ENCODE results near the gene KIAA0513. TPM values are rescaled to one million over a fixed set of nuclear protein-coding genes. Genes with fewer than 3 reads are reported as not detected.

Gene KIAA0513
- total and polyA plus RNA-seq, 2 of the 13 experiments (the other 11 are each of a cell fraction or from before 2014, with no cell fraction given), result 1.8 TPM

DNA sequence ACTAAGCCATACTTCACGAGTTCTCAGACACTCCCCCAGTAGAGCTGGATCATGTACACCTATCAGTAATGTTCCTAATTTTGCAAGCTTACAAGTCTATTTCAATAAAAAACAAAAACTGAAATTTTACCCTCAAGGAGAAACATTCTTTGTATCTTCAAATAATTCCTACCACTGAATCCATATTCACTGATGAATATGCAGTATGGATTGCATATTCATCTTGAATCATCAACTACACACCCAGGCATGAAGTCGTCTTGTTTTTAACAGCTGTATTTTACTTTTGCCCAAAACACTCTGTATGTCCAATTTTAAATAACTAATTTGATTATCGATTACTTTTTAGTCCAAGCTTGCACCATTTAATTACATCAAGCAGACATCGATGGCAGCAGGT lies 48.1 kb upstream of the KIAA0513 start:
- WGBS (ENCODE audit: low lambda C conversion rate), result 93% methylated on average over 4 of the region's 4 CpGs
- intact Hi-C loops (cut with micrococcal nuclease; ENCODE audit: unreplicated experiment), result no loop called here
- H3K9me3 ChIP-seq (ENCODE audit: low read length), result no peaks in the 10 kb centered on the region
- H2AFZ ChIP-seq (ENCODE audit: low read length), result no peak overlapping the region
- in situ Hi-C loops (cut with HindIII; ENCODE audit: extremely low pct_ligation_motif_present, low pct_unique_long_range_greater_than_20kb), result no loop called here
- ATAC-seq (no peak), FAIRE-seq (no peak), DNase-seq (ENCODE audit: low spot score) (no peak)
- H3K36me3 ChIP-seq (replicated peaks in 1 of 2; ENCODE audit: control insufficient read depth in 1 of 2, insufficient read depth in 2 of 2, low read length in 2 of 2), result peaks cover 30 to 71% of the 10 kb centered on the region in 2 experiments
- no peaks in the 10 kb centered on the region for H3K27me3 ChIP-seq (ENCODE audit: control insufficient read depth in 1 of 2, insufficient read depth in 2 of 2, low read length in 2 of 2)
- H3K4me2 ChIP-seq (ENCODE audit: low read depth, low read length), result no peak overlapping the region
- CTCF ChIA-PET (ENCODE audit: low intra/inter-chr PET ratio, low total read pairs), result no interaction called here
- no peak overlapping the region for H3K4me3 ChIP-seq (replicated peaks in 1 of 3; ENCODE audit: insufficient read depth in 1 of 3, low read depth in 2 of 3, low read length in 3 of 3)
- no TSS peak for BruUV-seq (replicated peaks)
- H3K9ac ChIP-seq (ENCODE audit: insufficient read depth, low read depth, low read length), result no peak overlapping the region
- H4K20me1 ChIP-seq (ENCODE audit: insufficient read depth, low read length), result peaks cover 12% of the 10 kb centered on the region; the same call in 1 of the 2 replicates
- POLR2A ChIA-PET, result interaction anchor here (0.6 kb wide), 1 partner anchor 20 kb away, joined by 3 read pairs; no protein-coding TSS in a partner anchor
- no peak overlapping the region for H3K27ac ChIP-seq (ENCODE audit: extremely low read length, insufficient read depth, low read length)
- H3K4me1 ChIP-seq (ENCODE audit: insufficient read depth, low read length), result peaks cover 46% of the 10 kb centered on the region
- H3K79me2 ChIP-seq (ENCODE audit: insufficient read depth, low read length), result peaks cover 2% of the 10 kb centered on the region
- TF ChIP-seq, protein P1, sequence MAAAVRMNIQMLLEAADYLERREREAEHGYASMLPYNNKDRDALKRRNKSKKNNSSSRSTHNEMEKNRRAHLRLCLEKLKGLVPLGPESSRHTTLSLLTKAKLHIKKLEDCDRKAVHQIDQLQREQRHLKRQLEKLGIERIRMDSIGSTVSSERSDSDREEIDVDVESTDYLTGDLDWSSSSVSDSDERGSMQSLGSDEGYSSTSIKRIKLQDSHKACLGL (CRISPR knock-in tag; IDR thresholded peaks at IDR 0.05), result no peak
- TF ChIP-seq, protein P2, sequence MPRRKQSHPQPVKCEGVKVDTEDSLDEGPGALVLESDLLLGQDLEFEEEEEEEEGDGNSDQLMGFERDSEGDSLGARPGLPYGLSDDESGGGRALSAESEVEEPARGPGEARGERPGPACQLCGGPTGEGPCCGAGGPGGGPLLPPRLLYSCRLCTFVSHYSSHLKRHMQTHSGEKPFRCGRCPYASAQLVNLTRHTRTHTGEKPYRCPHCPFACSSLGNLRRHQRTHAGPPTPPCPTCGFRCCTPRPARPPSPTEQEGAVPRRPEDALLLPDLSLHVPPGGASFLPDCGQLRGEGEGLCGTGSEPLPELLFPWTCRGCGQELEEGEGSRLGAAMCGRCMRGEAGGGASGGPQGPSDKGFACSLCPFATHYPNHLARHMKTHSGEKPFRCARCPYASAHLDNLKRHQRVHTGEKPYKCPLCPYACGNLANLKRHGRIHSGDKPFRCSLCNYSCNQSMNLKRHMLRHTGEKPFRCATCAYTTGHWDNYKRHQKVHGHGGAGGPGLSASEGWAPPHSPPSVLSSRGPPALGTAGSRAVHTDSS (CRISPR knock-in tag; conservative IDR thresholded peaks at IDR 0.05), result no peak
- TF ChIP-seq ZNF367 (CRISPR knock-in tag; IDR thresholded peaks at IDR 0.05; ENCODE audit: borderline replicate concordance) (no peak), ZNF737 (CRISPR knock-in tag; IDR thresholded peaks at IDR 0.05; ENCODE audit: borderline replicate concordance) (no peak), CBFB (CRISPR knock-in tag; IDR thresholded peaks at IDR 0.05) (no peak), RFXAP (CRISPR knock-in tag; IDR thresholded peaks at IDR 0.05; ENCODE audit: borderline replicate concordance) (no peak), SRY (CRISPR knock-in tag; IDR thresholded peaks at IDR 0.05) (no peak), ZNF878 (CRISPR knock-in tag; IDR thresholded peaks at IDR 0.05) (no peak)
- TF ChIP-seq, protein P3, sequence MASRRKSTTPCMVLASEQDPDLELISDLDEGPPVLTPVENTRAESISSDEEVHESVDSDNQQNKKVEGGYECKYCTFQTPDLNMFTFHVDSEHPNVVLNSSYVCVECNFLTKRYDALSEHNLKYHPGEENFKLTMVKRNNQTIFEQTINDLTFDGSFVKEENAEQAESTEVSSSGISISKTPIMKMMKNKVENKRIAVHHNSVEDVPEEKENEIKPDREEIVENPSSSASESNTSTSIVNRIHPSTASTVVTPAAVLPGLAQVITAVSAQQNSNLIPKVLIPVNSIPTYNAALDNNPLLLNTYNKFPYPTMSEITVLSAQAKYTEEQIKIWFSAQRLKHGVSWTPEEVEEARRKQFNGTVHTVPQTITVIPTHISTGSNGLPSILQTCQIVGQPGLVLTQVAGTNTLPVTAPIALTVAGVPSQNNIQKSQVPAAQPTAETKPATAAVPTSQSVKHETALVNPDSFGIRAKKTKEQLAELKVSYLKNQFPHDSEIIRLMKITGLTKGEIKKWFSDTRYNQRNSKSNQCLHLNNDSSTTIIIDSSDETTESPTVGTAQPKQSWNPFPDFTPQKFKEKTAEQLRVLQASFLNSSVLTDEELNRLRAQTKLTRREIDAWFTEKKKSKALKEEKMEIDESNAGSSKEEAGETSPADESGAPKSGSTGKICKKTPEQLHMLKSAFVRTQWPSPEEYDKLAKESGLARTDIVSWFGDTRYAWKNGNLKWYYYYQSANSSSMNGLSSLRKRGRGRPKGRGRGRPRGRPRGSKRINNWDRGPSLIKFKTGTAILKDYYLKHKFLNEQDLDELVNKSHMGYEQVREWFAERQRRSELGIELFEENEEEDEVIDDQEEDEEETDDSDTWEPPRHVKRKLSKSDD (CRISPR knock-in tag; IDR thresholded peaks at IDR 0.05; ENCODE audit: low read depth), result no peak
- TF ChIP-seq, protein P4, sequence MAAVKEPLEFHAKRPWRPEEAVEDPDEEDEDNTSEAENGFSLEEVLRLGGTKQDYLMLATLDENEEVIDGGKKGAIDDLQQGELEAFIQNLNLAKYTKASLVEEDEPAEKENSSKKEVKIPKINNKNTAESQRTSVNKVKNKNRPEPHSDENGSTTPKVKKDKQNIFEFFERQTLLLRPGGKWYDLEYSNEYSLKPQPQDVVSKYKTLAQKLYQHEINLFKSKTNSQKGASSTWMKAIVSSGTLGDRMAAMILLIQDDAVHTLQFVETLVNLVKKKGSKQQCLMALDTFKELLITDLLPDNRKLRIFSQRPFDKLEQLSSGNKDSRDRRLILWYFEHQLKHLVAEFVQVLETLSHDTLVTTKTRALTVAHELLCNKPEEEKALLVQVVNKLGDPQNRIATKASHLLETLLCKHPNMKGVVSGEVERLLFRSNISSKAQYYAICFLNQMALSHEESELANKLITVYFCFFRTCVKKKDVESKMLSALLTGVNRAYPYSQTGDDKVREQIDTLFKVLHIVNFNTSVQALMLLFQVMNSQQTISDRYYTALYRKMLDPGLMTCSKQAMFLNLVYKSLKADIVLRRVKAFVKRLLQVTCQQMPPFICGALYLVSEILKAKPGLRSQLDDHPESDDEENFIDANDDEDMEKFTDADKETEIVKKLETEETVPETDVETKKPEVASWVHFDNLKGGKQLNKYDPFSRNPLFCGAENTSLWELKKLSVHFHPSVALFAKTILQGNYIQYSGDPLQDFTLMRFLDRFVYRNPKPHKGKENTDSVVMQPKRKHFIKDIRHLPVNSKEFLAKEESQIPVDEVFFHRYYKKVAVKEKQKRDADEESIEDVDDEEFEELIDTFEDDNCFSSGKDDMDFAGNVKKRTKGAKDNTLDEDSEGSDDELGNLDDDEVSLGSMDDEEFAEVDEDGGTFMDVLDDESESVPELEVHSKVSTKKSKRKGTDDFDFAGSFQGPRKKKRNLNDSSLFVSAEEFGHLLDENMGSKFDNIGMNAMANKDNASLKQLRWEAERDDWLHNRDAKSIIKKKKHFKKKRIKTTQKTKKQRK (IDR thresholded peaks at IDR 0.05; ENCODE audit: low read length), result no peak
- TF ChIP-seq, protein P5, sequence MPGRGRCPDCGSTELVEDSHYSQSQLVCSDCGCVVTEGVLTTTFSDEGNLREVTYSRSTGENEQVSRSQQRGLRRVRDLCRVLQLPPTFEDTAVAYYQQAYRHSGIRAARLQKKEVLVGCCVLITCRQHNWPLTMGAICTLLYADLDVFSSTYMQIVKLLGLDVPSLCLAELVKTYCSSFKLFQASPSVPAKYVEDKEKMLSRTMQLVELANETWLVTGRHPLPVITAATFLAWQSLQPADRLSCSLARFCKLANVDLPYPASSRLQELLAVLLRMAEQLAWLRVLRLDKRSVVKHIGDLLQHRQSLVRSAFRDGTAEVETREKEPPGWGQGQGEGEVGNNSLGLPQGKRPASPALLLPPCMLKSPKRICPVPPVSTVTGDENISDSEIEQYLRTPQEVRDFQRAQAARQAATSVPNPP (CRISPR knock-in tag; IDR thresholded peaks at IDR 0.05), result no peak
- TF ChIP-seq, protein P6, sequence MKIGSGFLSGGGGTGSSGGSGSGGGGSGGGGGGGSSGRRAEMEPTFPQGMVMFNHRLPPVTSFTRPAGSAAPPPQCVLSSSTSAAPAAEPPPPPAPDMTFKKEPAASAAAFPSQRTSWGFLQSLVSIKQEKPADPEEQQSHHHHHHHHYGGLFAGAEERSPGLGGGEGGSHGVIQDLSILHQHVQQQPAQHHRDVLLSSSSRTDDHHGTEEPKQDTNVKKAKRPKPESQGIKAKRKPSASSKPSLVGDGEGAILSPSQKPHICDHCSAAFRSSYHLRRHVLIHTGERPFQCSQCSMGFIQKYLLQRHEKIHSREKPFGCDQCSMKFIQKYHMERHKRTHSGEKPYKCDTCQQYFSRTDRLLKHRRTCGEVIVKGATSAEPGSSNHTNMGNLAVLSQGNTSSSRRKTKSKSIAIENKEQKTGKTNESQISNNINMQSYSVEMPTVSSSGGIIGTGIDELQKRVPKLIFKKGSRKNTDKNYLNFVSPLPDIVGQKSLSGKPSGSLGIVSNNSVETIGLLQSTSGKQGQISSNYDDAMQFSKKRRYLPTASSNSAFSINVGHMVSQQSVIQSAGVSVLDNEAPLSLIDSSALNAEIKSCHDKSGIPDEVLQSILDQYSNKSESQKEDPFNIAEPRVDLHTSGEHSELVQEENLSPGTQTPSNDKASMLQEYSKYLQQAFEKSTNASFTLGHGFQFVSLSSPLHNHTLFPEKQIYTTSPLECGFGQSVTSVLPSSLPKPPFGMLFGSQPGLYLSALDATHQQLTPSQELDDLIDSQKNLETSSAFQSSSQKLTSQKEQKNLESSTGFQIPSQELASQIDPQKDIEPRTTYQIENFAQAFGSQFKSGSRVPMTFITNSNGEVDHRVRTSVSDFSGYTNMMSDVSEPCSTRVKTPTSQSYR (CRISPR knock-in tag; IDR thresholded peaks at IDR 0.05; ENCODE audit: borderline replicate concordance), result no peak

Measured in HepG2 (cell line).